OCI-LY3 (cell line): ENCODE results near the gene ST3GAL3.

ENCODE experiments used
- CTCF ChIP-seq: fragments of 200-600, 300-600 bp; sonication (generic); IDR thresholded peaks from 2 replicates; pipeline ENCODE4 v1.5.1; 2014; ENCODE audit warnings: antibody characterized with exemption, low read length, low read depth
- EZH2phosphoT487 ChIP-seq: fragments of 200-600 bp; shearing (Covaris generic); IDR thresholded peaks from 2 replicates; pipeline ENCODE4 v1.6.1; 2018; ENCODE audit warnings: antibody characterized with exemption, mixed run types, low read depth

- TF ChIP-seq CTCF, result no peak
- TF ChIP-seq EZH2phosphoT487, result no peak
Measured at GRCh38 chr1:43979528-43980254, 272.4 kb downstream of the ST3GAL3 start.
